Liver (tissue), 9 donors: ENCODE measurements around the gene SLC27A5. TPM values are rescaled to one million over a fixed set of nuclear protein-coding genes. Genes with fewer than 3 reads are reported as not detected.

Source experiments
- DNase-seq: peaks from one replicate; pipeline ENCODE4 v3.0.0-alpha.2; 2017; ENCODE audit warnings: low spot score
- H3K27ac ChIP-seq, 2 donors: one replicate each; pipeline ENCODE4 v1.7.0; 2013; ENCODE audit warnings: inconsistent platforms in 2 of 2, low read length in 2 of 2, control low read depth in 1 of 2, low read depth in 1 of 2, mild to moderate bottlenecking in 1 of 2
- H3K27me3 ChIP-seq, 4 donors: one replicate each; pipeline versions ENCODE4 v1.6.1 to v1.7.0; 2013; ENCODE audit warnings: low read length in 3 of 4, inconsistent platforms in 1 of 4, mild to moderate bottlenecking in 1 of 4, moderate library complexity in 1 of 4; ENCODE audit not compliant: control insufficient read depth in 4 of 4, insufficient read depth in 4 of 4
- H3K36me3 ChIP-seq, 4 donors: one replicate each; pipeline versions ENCODE4 v1.6.1 to v1.7.0; 2013; ENCODE audit warnings: low read length in 3 of 4, mild to moderate bottlenecking in 3 of 4, low read depth in 1 of 4, moderate library complexity in 1 of 4; ENCODE audit not compliant: control insufficient read depth in 4 of 4, insufficient read depth in 3 of 4
- H3K4me1 ChIP-seq, 4 donors: one replicate each; pipeline versions ENCODE4 v1.6.1 to v1.7.0; 2013; ENCODE audit warnings: low read length in 3 of 4, mild to moderate bottlenecking in 3 of 4, moderate library complexity in 1 of 4; ENCODE audit not compliant: control insufficient read depth in 4 of 4, insufficient read depth in 4 of 4
- H3K4me3 ChIP-seq, 3 donors: one replicate each; pipeline versions ENCODE4 v1.6.1 to v1.7.0; 2013; ENCODE audit warnings: low read length in 3 of 3, control low read depth in 1 of 3, low read depth in 1 of 3, mild to moderate bottlenecking in 1 of 3
- H3K9ac ChIP-seq, 2 donors: one replicate each; pipeline ENCODE4 v1.7.0; 2013; ENCODE audit warnings: low read length in 2 of 2, mild to moderate bottlenecking in 2 of 2, moderate library complexity in 2 of 2, control low read depth in 1 of 2, low read depth in 1 of 2
- H3K9me3 ChIP-seq, 4 donors: one replicate each; pipeline versions ENCODE4 v1.6.1 to v1.7.0; 2013; ENCODE audit warnings: low read length in 3 of 4; ENCODE audit not compliant: control insufficient read depth in 4 of 4
- ATF3 ChIP-seq: IDR thresholded peaks from 2 replicates; pipeline ENCODE4 v1.6.1; 2016; ENCODE audit warnings: antibody characterized with exemption
- EGR1 ChIP-seq, 2 donors: IDR thresholded peaks; 2 replicates each; pipeline ENCODE4 v1.6.1; 2016 to 2018; ENCODE audit warnings: antibody characterized with exemption in 2 of 2, low read depth in 2 of 2
- FOXA1 ChIP-seq: IDR thresholded peaks from 2 replicates; pipeline ENCODE4 v1.6.1; 2016; ENCODE audit warnings: antibody characterized with exemption
- FOXA2 ChIP-seq: IDR thresholded peaks from 2 replicates; pipeline ENCODE4 v1.6.1; 2016; ENCODE audit warnings: antibody characterized with exemption
- HNF4A ChIP-seq, 2 donors: conservative IDR thresholded peaks; 2 replicates each; pipeline ENCODE4 v1.6.1; 2016; ENCODE audit warnings: antibody characterized with exemption in 2 of 2, mild to moderate bottlenecking in 2 of 2
- HNF4G ChIP-seq: IDR thresholded peaks from 2 replicates; pipeline ENCODE4 v1.6.1; 2016; ENCODE audit warnings: antibody characterized with exemption
- JUND ChIP-seq, 2 donors: IDR thresholded peaks; 2 replicates each; pipeline ENCODE4 v1.6.1; 2016; ENCODE audit warnings: antibody characterized with exemption in 2 of 2
- MAX ChIP-seq: IDR thresholded peaks from 2 replicates; pipeline ENCODE4 v1.6.1; 2016; ENCODE audit warnings: antibody characterized with exemption
- RAD21 ChIP-seq, 2 donors: IDR thresholded peaks; 2 replicates each; pipeline ENCODE4 v1.6.1; 2016; ENCODE audit warnings: antibody characterized with exemption in 2 of 2, mild to moderate bottlenecking in 2 of 2
- RXRA ChIP-seq, 2 donors: IDR thresholded peaks; 2 replicates each; pipeline ENCODE4 v1.6.1; 2017 to 2018; ENCODE audit warnings: antibody characterized with exemption in 2 of 2, mild to moderate bottlenecking in 1 of 2
- SP1 ChIP-seq: IDR thresholded peaks from 2 replicates; pipeline ENCODE4 v1.6.1; 2018; ENCODE audit warnings: antibody characterized with exemption, mild to moderate bottlenecking
- TAF1 ChIP-seq: conservative IDR thresholded peaks from 2 replicates; pipeline ENCODE4 v1.6.1; 2016; ENCODE audit warnings: antibody characterized with exemption, mild to moderate bottlenecking
- YY1 ChIP-seq: IDR thresholded peaks from 2 replicates; pipeline ENCODE4 v1.6.1; 2016; ENCODE audit warnings: antibody characterized with exemption, mild to moderate bottlenecking
- WGBS: extraction: QIAGEN DNeasy Blood & Tissue Kit; methylation state at CpG from one replicate; pipeline ENCODE4 v1.1.7; 2013; 5-methylcytosine and 5-hydroxymethylcytosine counted together
- polyA plus RNA-seq, 2 donors: library from polyadenylated mRNA; stranded (reverse) in 1 of 2; unstranded in 1 of 2; fragments of 200-250 nt in 1 of 2; fragments of >200 nt in 1 of 2; fragmentation: Nextera tagmentation in 1 of 2; extraction: Ambion mirVana in 1 of 2; gene quantifications; one replicate each; pipeline versions ENCODE4 v1.2.1 to v1.2.3, GENCODE V29; 2013 to 2015
- total RNA-seq, 2 donors: library from RNA; depleted of rRNA; stranded (reverse); fragments of >200 nt; gene quantifications; one replicate each; pipeline ENCODE4 v1.2.3, GENCODE V29; 2014
- TF ChIP-seq, protein P1 (sequence below): IDR thresholded peaks from 2 replicates; pipeline ENCODE4 v1.6.1; 2016; ENCODE audit warnings: antibody characterized with exemption, mild to moderate bottlenecking
- TF ChIP-seq, protein P2 (sequence below): IDR thresholded peaks from 2 replicates; pipeline ENCODE4 v1.6.1; 2016; ENCODE audit warnings: antibody characterized with exemption
- donor health status: healthy.
- donor health status: healthy.
- donor health status: healthy.
- donor health status: healthy.
- donor health status: healthy.

The SLC27A5 gene
- total and polyA plus RNA-seq, 4 donors: 31.9 to 395 (median 321) TPM

- no peak for DNase-seq
- peaks cover 3 to 17% (median 12%) of the 10 kb centered on the region in 4 donors for H3K36me3 ChIP-seq
- H3K4me3 ChIP-seq: peak overlapping the region in 1 of 3 donors; percentile 15
- peak overlapping the region in 1 of 2 donors; percentile 31 for H3K9ac ChIP-seq
- WGBS: 66% methylated on average over 10 of the region's 10 CpGs
- H3K4me1 ChIP-seq: peaks cover 17 to 53% (median 45%) of the 10 kb centered on the region in 4 donors
- H3K9me3 ChIP-seq: no peaks in the 10 kb centered on the region
- TF ChIP-seq, protein P1, sequence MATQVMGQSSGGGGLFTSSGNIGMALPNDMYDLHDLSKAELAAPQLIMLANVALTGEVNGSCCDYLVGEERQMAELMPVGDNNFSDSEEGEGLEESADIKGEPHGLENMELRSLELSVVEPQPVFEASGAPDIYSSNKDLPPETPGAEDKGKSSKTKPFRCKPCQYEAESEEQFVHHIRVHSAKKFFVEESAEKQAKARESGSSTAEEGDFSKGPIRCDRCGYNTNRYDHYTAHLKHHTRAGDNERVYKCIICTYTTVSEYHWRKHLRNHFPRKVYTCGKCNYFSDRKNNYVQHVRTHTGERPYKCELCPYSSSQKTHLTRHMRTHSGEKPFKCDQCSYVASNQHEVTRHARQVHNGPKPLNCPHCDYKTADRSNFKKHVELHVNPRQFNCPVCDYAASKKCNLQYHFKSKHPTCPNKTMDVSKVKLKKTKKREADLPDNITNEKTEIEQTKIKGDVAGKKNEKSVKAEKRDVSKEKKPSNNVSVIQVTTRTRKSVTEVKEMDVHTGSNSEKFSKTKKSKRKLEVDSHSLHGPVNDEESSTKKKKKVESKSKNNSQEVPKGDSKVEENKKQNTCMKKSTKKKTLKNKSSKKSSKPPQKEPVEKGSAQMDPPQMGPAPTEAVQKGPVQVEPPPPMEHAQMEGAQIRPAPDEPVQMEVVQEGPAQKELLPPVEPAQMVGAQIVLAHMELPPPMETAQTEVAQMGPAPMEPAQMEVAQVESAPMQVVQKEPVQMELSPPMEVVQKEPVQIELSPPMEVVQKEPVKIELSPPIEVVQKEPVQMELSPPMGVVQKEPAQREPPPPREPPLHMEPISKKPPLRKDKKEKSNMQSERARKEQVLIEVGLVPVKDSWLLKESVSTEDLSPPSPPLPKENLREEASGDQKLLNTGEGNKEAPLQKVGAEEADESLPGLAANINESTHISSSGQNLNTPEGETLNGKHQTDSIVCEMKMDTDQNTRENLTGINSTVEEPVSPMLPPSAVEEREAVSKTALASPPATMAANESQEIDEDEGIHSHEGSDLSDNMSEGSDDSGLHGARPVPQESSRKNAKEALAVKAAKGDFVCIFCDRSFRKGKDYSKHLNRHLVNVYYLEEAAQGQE: no peak
- TF ChIP-seq FOXA1: no peak
- no peak for TF ChIP-seq YY1
- no peak for TF ChIP-seq TAF1
- TF ChIP-seq HNF4A (conservative IDR thresholded peaks at IDR 0.05): no peak
- TF ChIP-seq FOXA2: no peak
- TF ChIP-seq, protein P2, sequence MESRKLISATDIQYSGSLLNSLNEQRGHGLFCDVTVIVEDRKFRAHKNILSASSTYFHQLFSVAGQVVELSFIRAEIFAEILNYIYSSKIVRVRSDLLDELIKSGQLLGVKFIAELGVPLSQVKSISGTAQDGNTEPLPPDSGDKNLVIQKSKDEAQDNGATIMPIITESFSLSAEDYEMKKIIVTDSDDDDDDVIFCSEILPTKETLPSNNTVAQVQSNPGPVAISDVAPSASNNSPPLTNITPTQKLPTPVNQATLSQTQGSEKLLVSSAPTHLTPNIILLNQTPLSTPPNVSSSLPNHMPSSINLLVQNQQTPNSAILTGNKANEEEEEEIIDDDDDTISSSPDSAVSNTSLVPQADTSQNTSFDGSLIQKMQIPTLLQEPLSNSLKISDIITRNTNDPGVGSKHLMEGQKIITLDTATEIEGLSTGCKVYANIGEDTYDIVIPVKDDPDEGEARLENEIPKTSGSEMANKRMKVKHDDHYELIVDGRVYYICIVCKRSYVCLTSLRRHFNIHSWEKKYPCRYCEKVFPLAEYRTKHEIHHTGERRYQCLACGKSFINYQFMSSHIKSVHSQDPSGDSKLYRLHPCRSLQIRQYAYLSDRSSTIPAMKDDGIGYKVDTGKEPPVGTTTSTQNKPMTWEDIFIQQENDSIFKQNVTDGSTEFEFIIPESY: no peak
- TF ChIP-seq SP1: no peak
- TF ChIP-seq RXRA (IDR thresholded peaks at IDR 0.05): no peak
- TF ChIP-seq MAX: no peak
- TF ChIP-seq JUND (IDR thresholded peaks at IDR 0.05): no peak
- TF ChIP-seq RAD21 (IDR thresholded peaks at IDR 0.05): no peak
- no peaks in the 10 kb centered on the region for H3K27me3 ChIP-seq
- H3K27ac ChIP-seq: peak overlapping the region; percentile 87 to 100
Measured at GRCh38 chr19:58556622-58557220, 44.9 kb upstream of the SLC27A5 start.

GRCh38 chr19:58555920-58556621, 44.3 kb upstream of the SLC27A5 start:
- peaks cover 13 to 47% (median 41%) of the 10 kb centered on the region in 4 donors for H3K4me1 ChIP-seq
- no peak for DNase-seq

More at GRCh38 chr19:58555920-58556621, 44.3 kb upstream of the SLC27A5 start:
- no peak for TF ChIP-seq ATF3
- TF ChIP-seq, protein P2: no peak
- no peak for TF ChIP-seq RXRA (IDR thresholded peaks at IDR 0.05)
- TF ChIP-seq TAF1: no peak
- no peak for TF ChIP-seq EGR1 (IDR thresholded peaks at IDR 0.05; ENCODE audit: low read depth in 2 of 2)
- no peak for TF ChIP-seq HNF4A (conservative IDR thresholded peaks at IDR 0.05)
- no peak for TF ChIP-seq YY1
- no peak for TF ChIP-seq HNF4G
- no peak overlapping the region for H3K9ac ChIP-seq
- peak overlapping the region in 1 of 2 donors; percentile 71 for H3K27ac ChIP-seq
- 94% methylated on average over 16 of the region's 16 CpGs for WGBS
- H3K36me3 ChIP-seq: peaks cover 3 to 24% (median 18%) of the 10 kb centered on the region in 4 donors
- no peaks in the 10 kb centered on the region for H3K27me3 ChIP-seq
- H3K9me3 ChIP-seq: no peaks in the 10 kb centered on the region
- no peak overlapping the region for H3K4me3 ChIP-seq
